ENCODE measurements around the gene FOXP4.

FOXP4 gene

DNA sequence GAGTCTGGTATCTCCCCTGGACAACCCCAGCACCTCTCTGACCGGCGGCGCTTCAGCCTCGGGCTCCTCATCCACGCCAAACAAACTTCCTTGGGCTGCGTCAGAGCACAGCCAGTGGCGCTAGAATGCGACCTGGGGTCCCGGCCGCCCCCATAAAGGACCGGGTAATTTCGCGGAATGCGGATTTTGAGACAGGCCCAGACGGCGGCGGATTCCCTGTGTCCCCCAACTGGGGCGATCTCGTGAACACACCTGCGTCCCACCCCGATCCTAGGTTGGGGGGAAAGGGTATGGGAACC, 1.6 kb downstream of the FOXP4 start:
- no peak for DNase-seq (ENCODE audit: low spot score)

DNA sequence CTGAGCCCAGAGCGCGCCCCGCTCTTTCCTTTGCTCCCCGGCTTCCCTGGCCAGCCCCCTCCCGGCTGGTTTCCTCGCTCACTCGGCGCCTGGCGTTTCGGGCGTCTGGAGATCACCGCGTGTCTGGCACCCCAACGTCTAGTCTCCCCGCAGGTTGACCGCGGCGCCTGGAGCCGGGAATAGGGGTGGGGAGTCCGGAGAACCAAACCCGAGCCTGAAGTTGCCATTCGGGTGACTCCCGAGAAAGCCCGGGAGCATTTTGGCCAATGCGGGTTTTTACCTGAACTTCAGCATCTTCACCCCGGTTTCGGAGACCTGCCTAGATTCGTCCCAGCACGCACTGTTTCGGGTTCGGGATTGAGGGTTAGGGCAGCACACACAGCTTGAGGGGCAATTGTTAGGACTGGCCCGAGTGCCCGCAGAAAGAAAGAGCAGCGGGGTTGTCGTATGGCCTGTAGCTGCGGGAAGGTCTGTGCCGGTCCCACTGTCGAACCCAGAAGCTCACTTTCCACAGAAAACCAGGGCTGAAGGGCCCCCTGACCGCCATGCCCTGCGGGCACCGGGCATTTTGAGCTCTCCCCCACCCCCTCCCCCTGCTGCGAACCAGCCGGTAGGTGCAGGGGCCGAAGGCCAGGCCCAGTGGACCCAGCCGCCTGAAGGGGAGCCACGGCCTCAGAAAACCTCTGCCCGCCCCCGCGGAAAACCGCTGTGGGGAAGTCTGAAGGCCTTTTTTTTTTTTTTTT, 2.1 kb downstream of the FOXP4 start:
- no peak for DNase-seq (ENCODE audit: low spot score)

DNA sequence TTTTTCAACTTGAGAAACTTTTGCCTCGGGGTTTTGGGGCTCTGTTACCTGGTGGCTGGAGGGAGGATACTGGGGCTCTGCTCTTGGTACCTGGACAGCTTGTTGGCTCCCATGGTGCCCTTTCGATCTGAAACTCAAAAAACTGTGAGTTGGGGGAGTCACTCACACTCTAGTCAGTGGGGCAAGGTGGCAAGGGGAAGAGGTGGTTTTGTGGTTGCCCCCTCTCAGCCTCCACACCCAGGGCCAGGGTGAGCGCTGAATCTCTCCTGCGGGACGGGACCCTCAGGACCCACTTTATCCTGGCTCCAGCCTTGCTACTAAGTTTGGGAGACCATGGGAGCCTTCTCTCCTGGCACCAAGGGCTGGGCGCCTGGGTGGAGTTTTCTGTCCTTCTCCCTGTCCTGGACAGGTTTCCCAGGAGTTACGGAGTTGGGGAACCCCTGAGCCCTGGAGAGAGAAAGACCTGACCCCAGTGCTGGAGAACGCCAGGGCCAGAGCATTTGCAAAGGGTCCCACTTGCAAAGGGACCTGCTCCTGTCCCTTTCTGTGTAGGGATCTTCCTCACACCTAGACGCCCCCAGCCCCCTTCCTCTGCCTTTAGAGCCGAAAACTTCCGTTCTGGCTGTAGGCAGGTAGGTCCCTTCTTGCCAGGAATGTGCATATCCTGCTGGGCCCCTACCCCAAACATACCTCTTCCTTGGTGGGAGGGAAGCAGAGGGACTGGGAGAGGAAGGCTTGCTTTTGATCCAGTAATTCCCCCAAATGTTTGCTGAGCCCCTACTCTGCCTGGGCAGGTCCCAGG, 2.9 kb downstream of the FOXP4 start:
- no peak for DNase-seq (ENCODE audit: low spot score)

DNA sequence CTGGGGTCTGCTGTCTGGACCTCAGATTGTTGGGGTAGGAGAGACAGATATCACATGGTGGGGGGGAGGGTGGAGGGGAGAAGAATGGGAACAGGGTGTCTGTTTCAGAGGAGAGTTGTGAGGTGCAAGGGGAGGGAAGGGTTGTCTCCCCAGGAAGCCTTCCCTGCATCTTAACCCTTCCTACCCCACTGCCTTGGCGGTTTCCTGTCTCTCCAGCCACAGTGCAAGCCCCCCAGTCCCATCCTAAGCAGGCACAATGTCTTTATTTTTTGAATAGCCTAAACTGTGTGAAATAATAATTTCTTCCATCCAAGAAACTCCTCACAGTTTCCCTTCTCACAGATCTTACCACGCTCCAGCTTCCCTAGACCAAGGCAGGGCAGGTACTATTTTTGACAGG, 3.5 kb downstream of the FOXP4 start:
- no peak for DNase-seq (ENCODE audit: low spot score)

DNA sequence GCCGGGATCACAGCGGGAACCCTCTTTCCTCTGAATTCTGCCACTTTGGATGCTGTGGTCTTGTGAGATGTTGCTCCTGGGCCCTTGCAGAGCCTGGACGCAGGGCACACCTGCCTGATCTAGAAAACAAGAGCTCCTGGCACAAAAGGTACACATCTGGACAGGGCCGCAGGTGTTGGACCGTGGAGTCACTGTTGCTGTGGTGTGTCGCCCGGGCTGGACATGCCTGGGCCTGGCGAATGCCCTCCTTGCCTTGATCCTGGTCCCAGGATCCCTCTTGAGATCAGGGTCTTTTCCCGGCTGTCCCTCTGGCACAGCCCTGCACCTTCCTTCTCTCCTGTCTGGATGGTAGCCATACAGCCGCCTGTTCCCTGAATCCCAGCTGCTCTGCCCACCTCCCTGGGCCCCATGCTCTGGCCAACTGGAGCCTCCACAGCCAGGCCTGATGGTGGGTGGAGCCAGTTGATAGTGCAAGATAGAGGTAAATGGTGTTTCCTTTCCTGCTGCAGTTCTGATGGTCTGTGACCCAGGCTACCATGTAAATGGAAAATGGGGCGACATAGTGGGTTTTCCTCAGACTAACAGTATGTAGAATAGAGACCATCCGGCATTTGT, 5.0 kb downstream of the FOXP4 start:
- DNase-seq (ENCODE audit: low spot score) = no peak

DNA sequence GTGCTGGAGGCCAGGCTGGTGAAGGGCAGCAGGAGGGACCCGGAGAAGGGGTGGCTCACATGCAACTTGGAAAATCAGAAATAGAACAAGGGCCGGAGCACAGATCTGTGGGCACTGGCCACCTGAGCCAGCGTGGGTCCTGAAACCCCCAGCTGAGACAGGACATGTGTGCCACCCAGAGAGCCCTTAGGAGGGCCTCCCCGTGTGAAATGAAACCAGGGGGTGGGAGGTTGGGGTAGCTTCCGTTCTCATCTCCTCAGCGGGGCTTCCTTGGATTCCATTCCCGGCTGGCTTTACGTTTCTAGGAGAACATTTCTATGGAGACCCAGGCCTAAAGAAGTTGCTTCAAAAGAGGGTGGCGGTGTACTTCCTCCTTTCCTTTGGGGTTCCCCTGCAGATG, 5.7 kb downstream of the FOXP4 start:
- no peak for DNase-seq (ENCODE audit: low spot score)

DNA sequence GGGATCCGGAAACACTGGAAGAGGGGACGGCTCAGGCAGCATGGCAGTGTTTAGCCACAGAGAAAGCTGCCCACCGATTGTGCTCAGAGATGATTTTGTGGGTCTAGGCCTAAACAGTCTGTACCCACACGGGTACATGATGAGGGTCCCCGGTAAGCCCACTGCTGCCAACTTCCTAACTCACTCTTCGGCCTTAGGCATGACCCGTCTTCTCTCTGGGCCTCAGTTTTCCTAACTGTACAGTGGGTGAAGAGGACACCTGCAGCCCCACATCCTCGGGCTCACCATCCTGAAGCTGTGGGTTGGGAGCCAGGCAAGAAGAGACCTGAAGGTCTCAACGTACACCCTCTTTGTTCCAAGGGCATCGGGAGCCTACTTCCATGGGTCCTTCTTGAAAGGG, 6.5 kb downstream of the FOXP4 start:
- DNase-seq (ENCODE audit: low spot score) = no peak

DNA sequence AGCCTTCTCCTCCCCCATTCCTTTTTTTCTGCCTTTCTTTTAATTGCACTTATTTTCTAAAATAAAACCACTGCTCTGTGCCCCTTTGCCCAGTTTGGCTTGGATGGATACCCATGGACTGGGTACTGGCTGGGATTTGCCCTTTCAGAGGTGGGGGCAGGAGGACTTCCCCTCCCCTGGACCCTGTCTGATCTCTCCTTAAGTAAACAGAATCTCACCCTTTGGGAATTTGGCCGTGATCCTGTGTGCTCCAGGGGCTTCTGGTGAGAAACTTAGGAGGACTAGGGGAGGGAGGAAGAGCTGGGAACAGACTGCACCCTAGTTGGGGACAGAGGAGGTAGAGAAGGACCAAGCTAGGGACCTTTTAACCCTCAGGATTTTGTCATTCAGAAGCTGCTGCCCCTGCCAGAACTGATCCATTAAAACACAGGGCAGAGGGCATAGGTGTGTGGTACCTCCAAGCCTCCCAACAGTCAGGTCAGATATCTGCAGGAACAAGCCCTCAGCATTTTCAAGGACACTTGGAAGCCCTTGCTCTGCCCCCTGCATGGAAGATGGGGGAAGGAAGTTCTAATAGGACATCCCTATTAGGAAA, 7.3 kb downstream of the FOXP4 start:
- no peak for DNase-seq (ENCODE audit: low spot score)

DNA sequence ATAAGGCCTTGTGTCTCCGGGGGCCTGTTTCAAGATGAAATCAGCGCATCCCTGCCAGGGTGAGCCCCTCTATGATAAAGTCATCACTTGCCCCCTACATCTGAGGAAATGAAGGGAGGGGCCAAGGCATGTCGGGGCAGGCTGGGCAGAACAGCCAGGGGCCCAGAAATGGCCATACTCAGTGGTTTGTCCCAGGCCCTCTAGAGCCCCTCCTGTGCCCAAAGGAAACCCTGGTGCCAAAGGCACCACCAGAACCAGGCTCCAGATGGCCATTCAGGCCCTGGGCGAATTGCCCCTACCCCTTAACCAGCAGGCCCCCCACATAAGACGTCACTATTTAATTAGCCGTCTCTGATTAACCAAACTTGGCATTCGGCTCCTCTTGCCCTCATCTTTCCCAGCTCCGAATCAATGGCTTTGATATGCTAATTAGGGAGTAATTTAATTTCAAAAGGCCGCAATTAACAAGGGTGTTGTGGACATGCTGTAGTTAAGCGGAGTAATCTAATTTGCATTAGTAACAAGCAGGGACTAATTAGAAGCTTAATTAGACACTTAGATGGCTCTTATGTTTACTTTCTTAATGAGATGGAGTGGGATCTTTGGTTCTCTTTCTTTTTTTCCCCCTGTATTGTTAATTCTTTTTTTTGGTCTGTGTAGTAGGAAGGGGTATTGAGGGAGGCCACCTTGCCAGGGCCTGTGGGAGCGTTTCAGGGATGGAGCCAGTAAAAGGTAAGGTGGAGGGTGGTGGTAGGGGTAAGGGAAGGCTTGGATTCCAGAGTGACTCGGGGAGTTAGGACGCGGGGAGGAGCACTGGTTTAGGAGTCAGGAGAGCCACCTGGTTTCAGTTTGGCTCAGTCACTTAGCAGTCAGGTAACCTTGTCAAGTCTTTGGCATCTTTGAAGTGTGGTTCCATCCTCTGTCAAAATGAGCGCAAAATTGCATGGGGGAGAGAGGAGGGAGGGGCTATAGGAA, 9.4 kb downstream of the FOXP4 start:
- no peak for DNase-seq (ENCODE audit: low spot score)

DNA sequence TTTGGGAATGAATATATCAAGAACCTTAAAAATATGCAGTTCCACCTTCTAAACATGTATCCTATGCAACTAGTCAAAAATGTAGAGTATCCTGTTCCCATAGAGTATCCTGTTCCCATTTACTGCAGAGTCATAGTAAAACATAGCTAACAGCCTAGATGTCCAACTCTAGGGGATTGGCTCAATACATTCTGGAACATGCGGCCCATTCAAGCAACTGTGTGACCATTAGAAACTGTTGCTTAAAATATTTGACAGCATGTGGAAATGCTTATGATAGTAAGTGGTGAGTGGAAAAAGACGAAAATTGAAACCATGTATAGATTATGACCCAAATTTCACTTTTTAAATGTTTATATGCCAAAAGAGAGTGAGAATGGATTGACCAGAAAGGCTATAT, 11.2 kb downstream of the FOXP4 start:
- DNase-seq (ENCODE audit: low spot score) = no peak

DNA sequence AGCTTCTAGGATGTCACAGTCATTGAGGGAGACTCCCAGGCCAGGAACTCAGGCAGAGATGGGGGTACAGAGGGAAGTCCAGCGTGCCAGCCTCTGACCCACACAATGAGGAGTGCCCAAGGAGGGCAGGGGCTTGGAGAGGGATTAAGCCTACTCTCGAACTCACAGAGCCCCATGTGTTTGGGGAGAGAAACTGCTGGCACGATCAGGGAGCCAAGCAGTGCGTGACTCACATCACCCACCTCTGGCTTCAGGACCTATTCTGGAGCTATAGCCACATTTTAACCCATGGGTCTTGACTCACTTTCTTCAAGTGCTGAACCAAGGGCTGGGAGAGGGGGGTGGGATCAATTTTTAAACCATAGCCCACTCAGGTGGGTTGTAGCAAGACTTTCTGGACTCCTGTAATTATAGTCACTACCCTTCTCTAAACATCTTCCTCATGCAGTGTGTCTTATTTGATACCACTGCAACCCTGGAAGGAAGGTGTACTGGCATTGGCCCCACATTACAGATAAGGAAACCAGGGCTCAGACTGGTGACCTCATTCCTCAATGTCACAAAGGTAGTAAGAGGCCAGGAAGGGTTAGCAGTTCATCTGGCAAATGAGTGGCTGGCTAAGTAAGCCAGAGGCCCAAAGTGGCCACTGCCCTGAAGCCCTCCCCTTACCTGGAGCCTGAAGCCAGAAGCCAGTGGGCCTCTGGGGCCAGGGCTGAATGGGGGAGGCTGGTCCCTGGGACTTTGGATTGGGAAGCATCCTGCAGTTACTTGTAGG, 12.0 kb downstream of the FOXP4 start:
- DNase-seq (ENCODE audit: low spot score) = no peak

DNA sequence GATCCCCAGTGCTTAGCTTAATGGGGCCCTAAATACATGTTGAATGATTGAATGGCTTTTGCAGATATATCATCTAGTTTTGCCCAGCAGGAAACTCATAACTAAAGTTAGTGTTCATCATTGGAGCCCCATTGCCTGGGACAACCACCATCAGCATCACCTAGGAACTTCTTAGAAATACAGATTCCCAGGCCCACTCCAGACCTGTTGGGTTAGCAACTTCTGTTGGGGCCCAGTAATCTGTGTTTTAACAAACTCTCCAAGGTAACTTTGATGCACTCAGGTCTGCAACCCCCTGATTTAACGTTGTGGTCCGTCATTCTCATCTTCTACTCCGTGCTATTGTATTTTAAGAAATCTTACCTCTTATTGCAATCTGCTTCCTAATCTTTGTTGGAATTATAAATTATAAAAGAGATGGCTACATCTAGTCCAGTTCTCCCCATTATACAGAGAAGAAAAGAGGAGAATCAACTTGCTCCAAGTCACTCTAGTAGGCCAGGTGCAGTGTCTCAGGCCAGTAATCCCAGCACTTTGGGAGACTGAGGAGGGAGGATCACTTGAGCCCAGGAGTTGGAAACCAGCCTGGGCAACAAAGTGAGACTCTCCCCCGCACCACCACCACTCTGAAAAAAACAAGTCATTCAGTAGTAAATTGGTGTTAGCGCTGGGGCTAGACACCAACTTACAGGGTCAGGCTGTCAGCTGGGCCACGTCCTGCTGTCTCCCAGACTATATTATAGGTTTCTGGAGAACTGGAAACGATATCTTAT, 13.7 kb downstream of the FOXP4 start:
- DNase-seq (ENCODE audit: low spot score) = no peak

DNA sequence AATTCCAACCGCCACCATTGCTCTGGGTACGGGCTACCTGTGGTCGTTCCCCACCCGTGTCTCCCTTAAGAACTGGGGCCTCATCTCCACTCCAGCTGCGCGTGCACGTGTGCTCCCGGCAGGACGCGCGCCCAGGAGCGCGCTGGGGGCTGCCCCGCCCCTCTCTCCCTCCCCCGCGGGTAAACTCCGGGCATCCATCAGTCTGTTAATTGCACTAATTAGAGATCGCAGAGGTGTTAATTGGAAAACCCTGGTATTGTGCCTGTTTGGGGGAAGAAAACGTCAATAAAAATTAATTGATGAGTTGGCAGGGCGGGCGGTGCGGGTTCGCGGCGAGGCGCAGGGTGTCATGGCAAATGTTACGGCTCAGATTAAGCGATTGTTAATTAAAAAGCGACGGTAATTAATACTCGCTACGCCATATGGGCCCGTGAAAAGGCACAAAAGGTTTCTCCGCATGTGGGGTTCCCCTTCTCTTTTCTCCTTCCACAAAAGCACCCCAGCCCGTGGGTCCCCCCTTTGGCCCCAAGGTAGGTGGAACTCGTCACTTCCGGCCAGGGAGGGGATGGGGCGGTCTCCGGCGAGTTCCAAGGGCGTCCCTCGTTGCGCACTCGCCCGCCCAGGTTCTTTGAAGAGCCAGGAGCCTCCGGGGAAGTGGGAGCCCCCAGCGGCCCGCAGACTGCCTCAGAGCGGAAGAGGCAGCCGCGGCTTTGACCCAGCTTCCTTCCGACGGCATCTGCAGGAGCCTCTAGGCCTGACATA, 14.4 kb downstream of the FOXP4 start:
- no peak for DNase-seq (ENCODE audit: low spot score)

DNA sequence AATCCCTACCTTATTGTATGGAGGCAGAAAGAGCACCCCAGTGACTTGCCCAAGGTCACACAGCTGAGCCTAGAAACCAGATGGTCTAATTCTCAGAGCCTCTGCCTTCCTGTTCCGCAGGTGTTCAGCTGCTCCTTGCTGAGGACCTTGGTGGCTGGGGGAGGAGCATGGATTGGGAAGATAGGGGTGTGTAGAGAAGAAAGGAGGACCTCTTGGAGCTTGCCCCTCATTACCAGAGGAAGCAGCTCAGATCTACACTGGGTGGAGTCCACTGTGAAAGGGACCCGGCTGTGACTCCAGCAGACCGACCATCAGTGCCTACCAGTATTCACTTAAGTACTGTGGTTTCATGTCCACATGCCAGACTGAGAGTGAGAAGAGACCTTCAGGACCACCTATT, 15.2 kb downstream of the FOXP4 start:
- DNase-seq (ENCODE audit: low spot score) = no peak

DNA sequence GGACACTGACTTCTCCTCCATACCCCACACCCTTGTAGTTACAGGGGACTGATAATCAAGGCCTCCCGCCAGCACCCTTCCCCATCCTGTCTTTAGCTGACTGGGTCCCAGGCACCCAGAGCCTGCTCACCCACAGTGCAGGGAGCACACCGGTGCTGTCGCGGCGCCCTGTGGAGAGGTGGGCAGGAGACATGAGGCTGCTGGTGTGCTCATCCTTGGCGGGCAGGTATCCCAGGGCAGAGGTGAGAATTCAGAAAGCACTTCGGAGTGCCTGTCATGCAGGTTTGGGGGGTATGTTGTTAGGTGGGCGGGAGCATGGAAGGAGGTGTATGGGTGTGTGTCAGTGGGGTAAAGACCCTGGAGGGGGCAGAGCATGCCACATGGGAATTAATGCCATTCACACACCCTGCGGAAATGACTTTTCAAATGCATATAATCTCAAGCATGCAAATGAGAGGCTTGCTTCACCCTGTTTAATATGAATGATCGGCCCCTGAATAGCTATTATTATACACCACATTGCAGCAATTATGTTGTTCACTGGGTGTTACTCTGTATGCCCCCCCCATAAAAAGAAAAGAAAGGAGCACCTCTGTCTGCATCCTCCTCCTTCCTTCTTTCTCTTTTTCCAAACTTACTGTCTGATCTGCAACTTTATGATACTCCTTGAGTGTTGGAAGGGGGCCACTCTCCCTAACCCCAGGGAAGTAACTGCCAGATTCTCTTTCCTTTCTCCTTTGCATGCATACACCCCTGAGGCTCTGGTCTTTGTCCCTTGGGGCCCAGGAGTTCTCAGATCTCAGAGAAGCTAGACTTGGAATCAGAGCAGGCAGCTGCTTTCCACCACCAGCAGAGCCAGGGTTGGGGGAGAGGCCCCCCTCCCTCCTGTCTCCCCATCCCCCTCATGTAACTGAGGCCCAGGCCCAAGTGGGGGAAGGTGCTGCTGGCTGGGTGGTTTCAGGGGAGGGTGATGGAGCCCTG, 16.0 kb downstream of the FOXP4 start:
- DNase-seq (ENCODE audit: low spot score) = no peak

DNA sequence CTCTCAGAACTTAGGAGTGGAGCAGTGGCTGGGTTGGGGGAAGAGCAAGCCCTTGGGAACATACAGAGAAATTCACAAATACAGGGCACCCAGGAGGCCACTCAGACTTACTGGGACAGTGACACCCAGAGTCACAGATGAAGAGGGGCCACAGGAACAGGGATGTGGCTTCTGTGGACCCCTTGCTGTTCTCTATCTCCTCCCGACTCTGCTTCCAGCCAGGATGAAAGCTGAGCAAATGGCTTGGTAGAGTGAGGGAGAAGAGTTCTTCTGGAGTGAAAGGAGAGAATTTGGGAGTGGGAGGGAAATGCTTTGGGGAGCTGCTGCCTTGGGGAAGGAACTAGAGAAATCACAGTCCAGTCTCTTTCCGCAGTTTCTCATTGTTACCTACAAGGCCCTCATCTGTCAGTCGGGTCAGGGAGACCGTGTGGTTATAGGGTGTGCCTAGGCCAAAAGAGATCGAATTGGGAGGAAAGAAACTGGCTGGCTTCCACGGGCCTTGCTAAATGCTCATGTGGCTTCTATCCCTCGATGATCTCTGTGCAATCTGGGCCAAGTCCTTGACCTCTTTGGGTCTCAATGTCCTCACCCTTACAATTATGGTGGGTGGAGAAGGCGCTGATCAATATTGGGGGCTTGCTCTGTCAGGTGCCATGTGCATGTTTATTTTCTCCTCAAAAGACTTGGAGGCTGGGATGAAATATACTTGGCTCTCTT, 17.0 kb downstream of the FOXP4 start:
- no peak for DNase-seq (ENCODE audit: low spot score)

DNA sequence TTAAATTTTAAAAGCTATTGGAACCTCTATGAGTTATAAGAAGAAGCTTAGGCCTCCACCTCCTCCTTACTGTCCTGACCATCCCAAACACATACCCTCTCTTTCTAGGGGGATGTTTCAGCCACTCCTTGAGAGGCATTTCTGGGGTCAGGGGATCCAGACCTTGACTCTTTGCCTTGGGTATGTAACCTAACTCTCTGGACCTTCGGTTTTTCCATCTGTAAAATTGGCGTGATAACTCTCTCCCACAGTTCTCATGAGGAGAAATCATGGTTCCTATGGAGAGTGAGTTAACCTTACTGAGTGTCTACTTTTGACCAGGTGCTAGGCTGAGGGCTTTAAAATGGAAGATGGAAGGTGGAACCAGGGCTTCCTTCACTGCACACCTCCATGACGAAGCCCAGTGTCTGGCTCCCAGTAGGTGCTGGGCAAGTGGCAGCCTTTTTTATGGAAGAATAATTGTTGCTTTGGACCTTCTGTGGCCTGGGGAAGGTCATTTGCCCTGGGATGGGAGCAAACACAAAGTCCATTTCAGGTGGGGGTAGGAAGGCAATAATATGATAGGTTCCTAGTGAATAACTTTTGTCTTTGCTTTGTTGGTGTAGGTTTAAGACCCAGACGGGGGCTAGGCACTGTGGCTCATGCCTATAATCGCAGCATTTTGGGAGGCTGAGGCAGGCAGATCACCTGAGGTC, 18.4 kb downstream of the FOXP4 start:
- DNase-seq (ENCODE audit: low spot score) = no peak

Measured in D341Med (cell line).